Measurements from ENCODE around the gene UGT1A6. TPM values are rescaled to one million over a fixed set of nuclear protein-coding genes. Genes with fewer than 3 reads are reported as not detected.

Gene UGT1A6
- polyA plus RNA-seq, 1 of the 3 experiments (the other 2 are of a cell fraction) = not detected

DNA sequence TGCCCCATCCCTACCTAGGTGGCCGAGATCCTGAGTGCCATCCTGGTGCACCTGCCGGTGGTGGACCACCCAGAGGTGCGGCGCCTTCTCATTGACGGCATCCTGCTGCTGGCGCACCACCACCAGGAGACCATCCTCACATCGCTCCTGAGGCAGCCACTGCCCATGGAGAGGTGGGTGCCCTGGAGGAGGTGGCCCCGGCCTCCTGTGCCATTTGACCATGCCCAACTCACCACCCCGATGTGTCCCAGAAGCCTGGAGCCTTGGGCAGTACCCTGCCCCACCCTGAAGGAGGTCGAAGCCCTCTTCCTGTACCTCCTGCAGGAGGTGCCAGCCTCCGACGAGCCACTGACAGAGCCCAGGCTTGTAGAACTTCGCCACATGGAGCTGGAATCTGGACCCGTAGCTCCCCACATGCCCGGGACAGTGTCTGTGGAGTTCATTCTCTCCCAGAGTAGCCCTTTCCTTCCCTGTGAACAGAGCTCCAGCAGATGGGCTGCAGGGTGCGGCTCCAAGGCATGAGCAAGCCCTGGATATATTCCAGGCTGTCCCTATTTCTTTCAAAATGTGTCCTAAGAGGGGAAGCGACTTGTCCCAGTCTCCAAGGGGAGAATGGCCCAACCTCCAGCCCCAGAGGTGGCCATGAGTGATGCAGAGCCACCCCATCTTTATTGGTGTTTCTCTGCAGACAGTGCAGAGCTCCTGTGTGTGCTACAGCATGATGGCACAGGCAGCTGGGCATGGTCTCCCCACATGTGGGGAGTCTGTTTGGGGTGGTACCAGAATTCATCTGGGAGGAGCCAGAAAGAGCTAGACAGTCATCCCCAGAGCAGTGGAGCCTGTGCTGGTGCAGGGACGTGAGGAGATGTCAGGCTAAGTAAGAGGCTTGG lies 127.4 kb downstream of the UGT1A6 start:
- Histone ChIP-seq H3K9me2 (no peaks in the 10 kb centered on the region), H3K4me1 (ENCODE audit: control insufficient read depth in 1 of 2, insufficient read depth in 2 of 2, low read depth in 1 of 2, low read length in 1 of 2) (peaks cover 0 to 3% of the 10 kb centered on the region in 2 experiments; a peak in 1 of 4 replicates), H3K36me3 (replicated peaks in 1 of 2; ENCODE audit: control insufficient read depth in 1 of 2, insufficient read depth in 2 of 2, low read length in 1 of 2) (no peaks in the 10 kb centered on the region), H3K9ac (no peak overlapping the region), H3K4me2 (no peak overlapping the region), H2AFZ (ENCODE audit: low read depth) (no peak overlapping the region), H4K20me1 (ENCODE audit: insufficient read depth) (no peaks in the 10 kb centered on the region), H3K27me3 (ENCODE audit: insufficient read depth) (no peaks in the 10 kb centered on the region), H3F3A (replicated peaks; ENCODE audit: insufficient read depth) (no peaks in the 10 kb centered on the region), H3K4me3 (ENCODE audit: low read depth in 2 of 2, low read length in 1 of 2) (no peak overlapping the region), H3K79me2 (ENCODE audit: insufficient read depth) (no peaks in the 10 kb centered on the region), H3K27ac (ENCODE audit: low read depth in 2 of 2, low read length in 1 of 2) (no peak overlapping the region), H3K9me3 (no peaks in the 10 kb centered on the region)
- ChIA-PET CTCF (no interaction called here), POLR2A (no interaction called here)
- DNase-seq = no peak
- 57% methylated on average over 3 of the region's 18 CpGs for WGBS (ENCODE audit: low lambda C conversion rate)
- TF ChIP-seq RCOR1 (IDR thresholded peaks at IDR 0.05; ENCODE audit: low read length) (no peak), TAF1 (IDR thresholded peaks at IDR 0.05; ENCODE audit: borderline replicate concordance, low read depth, low read length) (no peak), NRF1 (IDR thresholded peaks at IDR 0.05; ENCODE audit: low read depth, low read length) (no peak), TCF12 (IDR thresholded peaks at IDR 0.05) (no peak), RAD21 (IDR thresholded peaks at IDR 0.05; ENCODE audit: low read length) (no peak), POLR2AphosphoS5 (IDR thresholded peaks at IDR 0.05; ENCODE audit: low read depth, low read length) (no peak), CHD2 (IDR thresholded peaks at IDR 0.05; ENCODE audit: low read length, partially characterized antibody) (no peak), SIN3A (IDR thresholded peaks at IDR 0.05; ENCODE audit: borderline replicate concordance, low read depth, low read length) (no peak), RXRA (IDR thresholded peaks at IDR 0.05; ENCODE audit: borderline replicate concordance, low read depth) (no peak), GATA2 (CRISPR knock-in tag; IDR thresholded peaks at IDR 0.05) (no peak), FOSL2 (IDR thresholded peaks at IDR 0.05; ENCODE audit: borderline replicate concordance, low read depth) (no peak), MXI1 (IDR thresholded peaks at IDR 0.05; ENCODE audit: low read depth, low read length) (no peak), NFIC (IDR thresholded peaks at IDR 0.05; ENCODE audit: borderline replicate concordance) (no peak)
- TF ChIP-seq, protein P1, sequence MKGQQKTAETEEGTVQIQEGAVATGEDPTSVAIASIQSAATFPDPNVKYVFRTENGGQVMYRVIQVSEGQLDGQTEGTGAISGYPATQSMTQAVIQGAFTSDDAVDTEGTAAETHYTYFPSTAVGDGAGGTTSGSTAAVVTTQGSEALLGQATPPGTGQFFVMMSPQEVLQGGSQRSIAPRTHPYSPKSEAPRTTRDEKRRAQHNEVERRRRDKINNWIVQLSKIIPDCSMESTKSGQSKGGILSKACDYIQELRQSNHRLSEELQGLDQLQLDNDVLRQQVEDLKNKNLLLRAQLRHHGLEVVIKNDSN (IDR thresholded peaks at IDR 0.05; ENCODE audit: borderline replicate concordance, low read depth) = no peak
- TF ChIP-seq, protein P2, sequence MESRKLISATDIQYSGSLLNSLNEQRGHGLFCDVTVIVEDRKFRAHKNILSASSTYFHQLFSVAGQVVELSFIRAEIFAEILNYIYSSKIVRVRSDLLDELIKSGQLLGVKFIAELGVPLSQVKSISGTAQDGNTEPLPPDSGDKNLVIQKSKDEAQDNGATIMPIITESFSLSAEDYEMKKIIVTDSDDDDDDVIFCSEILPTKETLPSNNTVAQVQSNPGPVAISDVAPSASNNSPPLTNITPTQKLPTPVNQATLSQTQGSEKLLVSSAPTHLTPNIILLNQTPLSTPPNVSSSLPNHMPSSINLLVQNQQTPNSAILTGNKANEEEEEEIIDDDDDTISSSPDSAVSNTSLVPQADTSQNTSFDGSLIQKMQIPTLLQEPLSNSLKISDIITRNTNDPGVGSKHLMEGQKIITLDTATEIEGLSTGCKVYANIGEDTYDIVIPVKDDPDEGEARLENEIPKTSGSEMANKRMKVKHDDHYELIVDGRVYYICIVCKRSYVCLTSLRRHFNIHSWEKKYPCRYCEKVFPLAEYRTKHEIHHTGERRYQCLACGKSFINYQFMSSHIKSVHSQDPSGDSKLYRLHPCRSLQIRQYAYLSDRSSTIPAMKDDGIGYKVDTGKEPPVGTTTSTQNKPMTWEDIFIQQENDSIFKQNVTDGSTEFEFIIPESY (IDR thresholded peaks at IDR 0.05; ENCODE audit: borderline replicate concordance, low read depth) = no peak
- TF ChIP-seq, protein P3, sequence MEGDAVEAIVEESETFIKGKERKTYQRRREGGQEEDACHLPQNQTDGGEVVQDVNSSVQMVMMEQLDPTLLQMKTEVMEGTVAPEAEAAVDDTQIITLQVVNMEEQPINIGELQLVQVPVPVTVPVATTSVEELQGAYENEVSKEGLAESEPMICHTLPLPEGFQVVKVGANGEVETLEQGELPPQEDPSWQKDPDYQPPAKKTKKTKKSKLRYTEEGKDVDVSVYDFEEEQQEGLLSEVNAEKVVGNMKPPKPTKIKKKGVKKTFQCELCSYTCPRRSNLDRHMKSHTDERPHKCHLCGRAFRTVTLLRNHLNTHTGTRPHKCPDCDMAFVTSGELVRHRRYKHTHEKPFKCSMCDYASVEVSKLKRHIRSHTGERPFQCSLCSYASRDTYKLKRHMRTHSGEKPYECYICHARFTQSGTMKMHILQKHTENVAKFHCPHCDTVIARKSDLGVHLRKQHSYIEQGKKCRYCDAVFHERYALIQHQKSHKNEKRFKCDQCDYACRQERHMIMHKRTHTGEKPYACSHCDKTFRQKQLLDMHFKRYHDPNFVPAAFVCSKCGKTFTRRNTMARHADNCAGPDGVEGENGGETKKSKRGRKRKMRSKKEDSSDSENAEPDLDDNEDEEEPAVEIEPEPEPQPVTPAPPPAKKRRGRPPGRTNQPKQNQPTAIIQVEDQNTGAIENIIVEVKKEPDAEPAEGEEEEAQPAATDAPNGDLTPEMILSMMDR (IDR thresholded peaks at IDR 0.05) = no peak

Measured in SK-N-SH (cell line).